ENCODE measurements around the gene ZNF639.

ZNF639 gene

GRCh38 chr3:179309225-179310078 lies 13.4 kb upstream of the ZNF639 start:
- DNase-seq (ENCODE audit: low read depth, low spot score): no peak

- DNase-seq (ENCODE audit: low read depth, low spot score): no peak
These were observed 4.0 kb upstream of the ZNF639 start for GRCh38 chr3:179318876-179319275.

GRCh38 chr3:179321668-179322285 lies 1.1 kb upstream of the ZNF639 start:
- DNase-seq (ENCODE audit: low read depth, low spot score): peak; percentile 57

DNA sequence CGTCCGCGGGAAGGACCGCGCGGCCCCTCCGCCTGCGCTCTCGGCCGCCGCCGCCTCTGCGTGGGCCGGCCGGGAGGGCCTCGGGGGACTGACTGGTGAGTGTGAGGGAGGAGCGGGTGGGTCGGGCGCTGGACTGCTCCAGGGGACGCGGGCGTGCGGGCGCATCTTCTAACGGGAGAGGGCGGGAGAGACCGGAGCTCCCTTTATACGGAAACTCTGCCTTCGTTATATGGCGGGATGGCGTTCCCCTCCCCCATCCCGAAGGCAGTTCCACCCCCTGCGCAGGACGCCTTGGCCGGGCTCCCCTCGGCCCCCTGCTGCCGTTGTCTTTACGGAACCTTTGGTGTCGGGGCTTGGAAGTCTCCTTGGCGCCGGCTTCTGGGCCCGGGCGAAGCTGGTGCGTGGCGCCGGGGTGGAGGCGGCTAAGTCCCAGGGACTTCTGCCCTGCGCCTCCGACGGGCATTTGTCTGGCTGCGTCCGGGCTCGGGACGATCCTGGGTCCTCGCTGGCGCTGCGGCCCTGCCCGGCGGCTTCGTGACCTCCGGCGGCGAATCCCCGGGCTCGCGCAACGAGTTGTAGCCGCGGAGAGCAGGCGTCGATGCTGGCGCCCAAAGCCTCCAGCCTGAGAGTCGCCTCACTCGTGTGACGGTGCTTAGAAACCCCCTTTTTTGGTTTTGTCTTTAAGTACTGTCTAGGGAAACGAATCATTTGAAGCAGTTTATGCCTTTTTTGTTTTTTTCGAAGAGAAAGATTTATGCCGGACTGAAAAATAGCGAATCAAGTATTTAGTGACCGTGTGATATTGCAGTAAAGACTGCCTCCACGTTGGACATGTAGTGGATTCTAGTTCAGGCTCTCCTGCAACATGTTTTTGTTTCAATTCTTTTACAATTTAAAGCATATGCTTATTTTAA lies 623 bp downstream of the ZNF639 start:
- peak; percentile 82 for DNase-seq (ENCODE audit: low read depth, low spot score)

DNA sequence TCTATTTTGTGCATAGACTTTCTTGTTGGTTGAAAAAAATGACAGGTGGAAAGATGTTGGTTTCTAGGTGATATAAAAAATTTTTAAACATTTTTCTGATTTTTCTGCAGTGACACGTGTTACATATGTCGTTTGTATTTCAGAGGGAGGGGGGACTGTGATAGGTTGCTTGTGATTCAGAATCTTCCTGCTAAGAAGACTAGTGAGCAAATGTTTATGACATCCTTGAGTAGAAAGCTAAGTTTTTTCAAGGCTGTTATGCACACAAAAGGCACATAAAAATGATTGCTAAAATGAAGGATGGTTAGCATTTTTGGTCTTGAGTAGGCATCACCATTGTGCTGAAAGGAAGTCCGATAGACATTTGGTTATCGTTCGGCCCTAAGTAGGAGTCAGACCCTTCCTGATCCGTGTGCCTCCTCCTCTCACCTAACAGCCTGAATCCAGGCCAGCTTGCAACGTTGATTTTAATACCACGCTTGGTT lies 1.5 kb downstream of the ZNF639 start:
- DNase-seq (ENCODE audit: low read depth, low spot score): peak; percentile 41

DNA sequence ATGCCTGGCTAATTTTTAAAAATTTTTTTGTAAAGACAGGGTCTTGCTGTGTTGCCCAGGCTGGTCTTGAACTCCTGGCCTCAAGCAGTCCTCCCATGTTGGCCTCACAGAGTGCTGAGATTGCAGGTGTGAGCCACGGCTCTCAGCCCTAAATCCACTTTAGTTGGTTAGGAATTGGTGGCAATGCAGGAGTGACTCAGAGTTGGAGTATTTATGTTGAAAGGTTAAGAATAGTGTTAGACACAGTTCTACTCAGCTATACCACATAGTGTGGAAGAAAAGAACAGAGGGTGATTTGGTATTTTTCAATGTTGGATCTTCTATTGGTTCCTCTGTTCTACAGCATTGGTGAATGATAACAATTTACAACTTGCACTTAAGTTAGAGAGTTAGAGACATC lies 7.6 kb downstream of the ZNF639 start:
- no peak for DNase-seq (ENCODE audit: low read depth, low spot score)

DNA sequence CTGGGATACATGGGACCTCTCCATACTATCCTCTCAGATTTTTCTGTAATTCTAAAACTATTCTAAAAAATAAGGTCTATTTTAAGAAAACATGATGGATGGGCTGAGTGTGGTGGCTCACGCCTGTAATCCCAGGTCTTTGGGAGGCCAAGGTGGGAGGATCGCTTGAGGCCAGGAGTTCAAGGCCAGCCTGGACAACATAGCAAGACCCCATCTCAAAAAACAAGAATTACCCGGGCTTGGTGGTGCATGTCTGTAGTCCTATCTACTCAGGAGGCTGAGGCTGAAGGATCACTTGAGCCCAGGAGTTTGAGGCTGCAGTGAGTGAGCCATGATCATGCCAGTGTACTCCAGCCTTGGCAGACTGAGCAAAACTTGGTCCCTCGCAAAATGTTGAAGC lies 9.4 kb downstream of the ZNF639 start:
- DNase-seq (ENCODE audit: low read depth, low spot score): no peak

DNA sequence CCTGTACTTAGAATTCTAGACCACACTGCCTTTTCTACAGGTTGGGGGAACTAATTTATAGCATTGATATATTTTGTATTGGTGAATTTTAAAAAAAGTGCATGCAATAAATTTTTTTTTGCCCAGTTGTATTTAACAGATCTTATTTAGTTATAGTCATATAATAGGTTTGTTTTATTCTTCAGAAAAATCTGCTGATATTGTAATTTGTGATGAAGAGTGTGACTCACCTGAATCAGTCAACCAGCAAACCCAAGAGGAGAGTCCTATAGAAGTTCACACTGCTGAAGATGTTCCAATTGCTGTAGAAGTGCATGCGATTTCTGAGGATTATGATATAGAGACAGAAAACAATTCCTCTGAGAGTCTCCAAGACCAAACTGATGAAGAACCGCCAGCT lies 10.3 kb downstream of the ZNF639 start:
- DNase-seq (ENCODE audit: low read depth, low spot score): no peak

DNA sequence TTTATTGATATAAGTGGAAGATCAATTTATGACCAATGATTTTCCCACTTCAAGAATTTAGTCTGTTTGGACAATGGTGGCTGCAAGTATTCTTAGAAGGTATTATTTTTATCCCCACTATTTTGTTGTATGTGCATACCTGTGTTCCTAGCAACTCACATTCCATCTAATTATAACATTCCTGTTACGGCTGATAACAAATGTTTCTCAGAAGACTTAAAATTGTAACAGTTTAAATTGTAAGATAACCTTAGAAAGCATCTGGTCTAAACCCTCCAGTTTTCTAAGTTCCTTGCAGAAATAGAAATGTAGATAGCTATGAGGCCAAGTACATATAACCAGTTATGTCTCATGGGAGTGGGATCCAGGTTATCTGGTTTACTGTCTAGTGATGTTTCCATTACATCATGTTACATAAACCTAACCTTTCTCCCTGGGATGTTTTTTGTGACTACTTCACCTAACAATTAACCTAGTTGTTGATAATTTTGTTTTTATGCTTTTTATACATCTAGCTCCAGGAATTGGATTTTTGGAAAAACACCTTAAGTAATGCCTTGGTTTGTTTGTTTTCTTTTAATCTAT lies 13.6 kb downstream of the ZNF639 start:
- DNase-seq (ENCODE audit: low read depth, low spot score): peak; percentile 42

- DNase-seq (ENCODE audit: low read depth, low spot score): peak; percentile 98
These were observed 24.7 kb downstream of the ZNF639 start, which contains the start of gene MFN1 for GRCh38 chr3:179347345-179348194. TSS of gene MFN1 (plus strand) at chr3:179347709. CDS start at chr3:179348852, 1,143 bp downstream.

- peak; percentile 7 for DNase-seq (ENCODE audit: low read depth, low spot score)
These were observed 25.6 kb downstream of the ZNF639 start for GRCh38 chr3:179348325-179349013.

DNA sequence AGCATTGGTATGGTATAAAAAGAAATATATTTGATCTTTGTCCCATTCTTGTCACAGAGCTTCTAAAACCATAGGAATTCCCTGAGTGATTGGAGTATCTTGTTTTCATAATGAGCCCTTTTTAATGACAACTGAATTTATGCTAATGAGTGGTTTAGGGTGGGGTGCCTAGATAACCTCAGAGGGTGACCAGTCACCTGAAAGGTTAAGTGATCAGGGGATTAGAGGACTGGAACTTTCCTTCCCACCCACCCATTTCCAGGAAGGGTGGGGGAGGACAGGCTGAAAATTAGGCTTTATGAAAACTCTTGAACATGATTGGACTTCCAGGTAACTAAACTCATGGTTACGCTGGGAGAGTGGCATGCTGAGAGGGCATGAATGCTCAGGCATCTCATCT lies 33.2 kb downstream of the ZNF639 start:
- no peak for DNase-seq (ENCODE audit: low read depth, low spot score)

DNA sequence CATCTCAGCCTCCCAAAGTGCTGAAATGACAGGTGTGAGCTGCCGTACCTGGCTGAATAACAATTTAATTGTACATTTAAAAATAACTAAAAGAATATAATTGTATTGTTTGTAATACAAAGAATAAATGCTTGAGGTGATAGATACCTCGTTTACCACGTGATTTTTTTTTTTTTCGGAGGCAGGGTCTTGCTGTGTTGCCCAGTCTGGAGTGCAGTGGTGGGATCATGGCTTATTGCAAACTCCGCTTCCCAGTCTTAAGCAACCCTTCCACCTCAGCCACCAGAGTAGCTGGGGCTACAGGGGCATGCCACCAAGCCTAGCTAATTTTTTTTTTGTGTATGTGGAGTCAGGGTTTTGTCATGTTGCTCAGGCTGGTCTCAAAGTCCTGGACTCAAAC lies 40.5 kb downstream of the ZNF639 start:
- DNase-seq (ENCODE audit: low read depth, low spot score): no peak

- no peak for DNase-seq (ENCODE audit: low read depth, low spot score)
These were observed 46.8 kb downstream of the ZNF639 start for GRCh38 chr3:179369621-179370020.

DNA sequence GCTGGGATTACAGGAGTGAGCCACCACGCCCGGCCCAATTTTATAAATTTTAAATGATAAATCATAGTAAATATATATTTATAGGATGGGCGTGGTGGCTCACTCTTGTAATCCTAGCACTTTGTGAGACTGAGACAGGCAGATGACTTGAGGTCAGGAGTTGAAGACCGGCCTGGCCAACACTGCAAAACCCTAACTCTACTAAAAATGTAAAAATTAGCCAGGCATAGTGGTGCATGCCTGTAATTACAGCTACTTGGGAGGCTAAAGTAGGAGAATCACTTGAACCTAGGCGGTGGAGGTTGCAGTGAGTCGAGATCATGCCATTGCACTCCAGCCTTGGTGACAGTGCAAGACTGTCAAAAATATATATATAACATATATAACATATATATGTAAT lies 51.1 kb downstream of the ZNF639 start:
- no peak for DNase-seq (ENCODE audit: low read depth, low spot score)

GRCh38 chr3:179375091-179375999 lies 52.5 kb downstream of the ZNF639 start:
- no peak for DNase-seq (ENCODE audit: low read depth, low spot score)

GRCh38 chr3:179376474-179376873 lies 53.6 kb downstream of the ZNF639 start:
- no peak for DNase-seq (ENCODE audit: low read depth, low spot score)

All from astrocyte of the hippocampus (primary cell).